ENCODE data around the gene LRRC8E. TPM values are rescaled to one million over a fixed set of nuclear protein-coding genes. Genes with fewer than 3 reads are reported as not detected.

Gene LRRC8E
- total and polyA plus RNA-seq, 8 donors: 2.6 to 6.1 (median 4.7) TPM

GRCh38 chr19:7943444-7944176 lies 55.3 kb downstream of the LRRC8E start, which contains the start of gene TIMM44:
TSS of gene TIMM44 (minus strand) at chr19:7943666. CDS start at chr19:7943651, 15 bp downstream.
- H3K4me1 ChIP-seq: peaks cover 3 to 14% (median 5%) of the 10 kb centered on the region in 3 donors
- no peaks in the 10 kb centered on the region for H3K9me3 ChIP-seq
- no peak for TF ChIP-seq CTCF (IDR thresholded peaks at IDR 0.05)
- intact Hi-C loops (cut with DNase I): no loop called here
- H3K4me3 ChIP-seq: peak within 1 kb of the TSS; percentile 60 to 99 (median 86)
- H3K27ac ChIP-seq: peak within 1 kb of the TSS; percentile 96 to 99 (median 98)
- H3K27me3 ChIP-seq: no peaks in the 10 kb centered on the region
- FAIRE-seq: peak; percentile 99
- peak; percentile 96 to 99 (median 97) for ATAC-seq
- 1% methylated on average over 56 of the region's 56 CpGs for whole genome bisulfite sequencing, 2 donors
- H3K36me3 ChIP-seq: no peaks in the 10 kb centered on the region
- peak; percentile 98 to 100 (median 100) for DNase-seq

GRCh38 chr19:7944177-7944761 lies 56.0 kb downstream of the LRRC8E start:
- peak; percentile 72 to 91 (median 84) for DNase-seq
- Histone ChIP-seq H3K4me1 (peaks cover 3 to 14% (median 5%) of the 10 kb centered on the region in 3 donors), H3K27me3 (no peaks in the 10 kb centered on the region), H3K9me3 (no peaks in the 10 kb centered on the region), H3K36me3 (no peaks in the 10 kb centered on the region), H3K4me3 (peak overlapping the region; percentile 16 to 99 (median 74)), H3K27ac (peak overlapping the region; percentile 96 to 99 (median 98))
- 25 to 26% methylated on average over 18 of the region's 18 CpGs for WGBS, 2 donors
- peak; percentile 5 for FAIRE-seq
- peak; percentile 56 to 79 (median 70) for ATAC-seq
- TF ChIP-seq CTCF (IDR thresholded peaks at IDR 0.05): peak; percentile 63 to 85 (median 77)
- intact Hi-C loops (cut with DNase I): no loop called here

- H3K27me3 ChIP-seq: no peaks in the 10 kb centered on the region
- DNase-seq (no peak), ATAC-seq (no peak), FAIRE-seq (no peak)
- H3K9me3 ChIP-seq: no peaks in the 10 kb centered on the region
- TF ChIP-seq CTCF (IDR thresholded peaks at IDR 0.05): no peak
- WGBS, 2 donors: 91 to 92% methylated on average over 4 of the region's 4 CpGs
- no peak overlapping the region for H3K4me3 ChIP-seq
- H3K27ac ChIP-seq: no peak overlapping the region
- H3K36me3 ChIP-seq: no peaks in the 10 kb centered on the region
- intact Hi-C loops (cut with DNase I): no loop called here
- H3K4me1 ChIP-seq: no peaks in the 10 kb centered on the region
These were observed 59.6 kb downstream of the LRRC8E start for GRCh38 chr19:7947939-7948338.

Other genes with a start within 250 kb of the LRRC8E start
- gene RETN, start 219.5 kb upstream of the LRRC8E start, total RNA-seq: not detected
- gene RETN, start 219.5 kb upstream of the LRRC8E start, polyA plus RNA-seq: 1 to 10 TPM; 2.2 to 5.9 TPM
- gene MCEMP1, start 211.4 kb upstream of the LRRC8E start, total RNA-seq: 1 to 10 TPM in 1 of 6 donors, under 1 TPM in 3, not detected in 2; 0.16 to 1.5 (median 0.67) TPM
- under 1 TPM; 0.19 to 0.28 TPM for gene MCEMP1, start 211.4 kb upstream of the LRRC8E start, polyA plus RNA-seq
- 10 to 100 TPM; 26.7 to 49.8 (median 38.3) TPM for gene TRAPPC5, start 207.7 kb upstream of the LRRC8E start, total RNA-seq
- gene TRAPPC5, start 207.7 kb upstream of the LRRC8E start, polyA plus RNA-seq: 10 to 100 TPM; 53.0 to 89.9 TPM
- gene FCER2, start 186.4 kb upstream of the LRRC8E start, total RNA-seq: under 1 TPM in 2 of 6 donors, not detected in 4; 0.19 to 0.51 TPM
- under 1 TPM in 1 of 2 donors, not detected in 1; 0.08 TPM for gene FCER2, start 186.4 kb upstream of the LRRC8E start, polyA plus RNA-seq
- gene CLEC4G, start 156.4 kb upstream of the LRRC8E start, total RNA-seq: 1 to 10 TPM in 1 of 6 donors, under 1 TPM in 2, not detected in 3; 0.16 to 1.1 (median 0.90) TPM
- under 1 TPM; 0.09 to 0.68 TPM for gene CLEC4G, start 156.4 kb upstream of the LRRC8E start, polyA plus RNA-seq
- 1 to 10 TPM in 3 of 6 donors, under 1 TPM in 3; 0.23 to 7.0 (median 1.5) TPM for gene CD209, start 141.0 kb upstream of the LRRC8E start, total RNA-seq
- under 1 TPM; 0.19 to 0.49 TPM for gene CD209, start 141.0 kb upstream of the LRRC8E start, polyA plus RNA-seq
- not detected for gene CLEC4M, start 125.3 kb upstream of the LRRC8E start, total RNA-seq
- not detected for gene CLEC4M, start 125.3 kb upstream of the LRRC8E start, polyA plus RNA-seq
- gene EVI5L, start 58.3 kb upstream of the LRRC8E start, total RNA-seq: 1 to 10 TPM; 3.0 to 5.2 (median 4.6) TPM
- 1 to 10 TPM; 7.6 to 9.1 TPM for gene EVI5L, start 58.3 kb upstream of the LRRC8E start, polyA plus RNA-seq
- gene PRR36, start 14.1 kb upstream of the LRRC8E start, total RNA-seq: 1 to 10 TPM; 1.6 to 2.1 (median 1.8) TPM
- 1 to 10 TPM; 2.8 to 3.1 TPM for gene PRR36, start 14.1 kb upstream of the LRRC8E start, polyA plus RNA-seq
- 10 to 100 TPM; 13.9 to 21.0 (median 16.1) TPM for gene MAP2K7, start 15.4 kb downstream of the LRRC8E start, total RNA-seq
- gene MAP2K7, start 15.4 kb downstream of the LRRC8E start, polyA plus RNA-seq: 10 to 100 TPM; 21.6 to 45.3 TPM
- gene TGFBR3L, start 26.3 kb downstream of the LRRC8E start, total RNA-seq: 1 to 10 TPM in 1 of 6 donors, under 1 TPM in 4, not detected in 1; 0.16 to 1.1 (median 0.52) TPM
- 1 to 10 TPM in 1 of 2 donors, not detected in 1; 2.2 TPM for gene TGFBR3L, start 26.3 kb downstream of the LRRC8E start, polyA plus RNA-seq
- 10 to 100 TPM in 1 of 6 donors, 1 to 10 TPM in 5; 4.9 to 11.3 (median 6.7) TPM for gene SNAPC2, start 31.8 kb downstream of the LRRC8E start, total RNA-seq
- gene SNAPC2, start 31.8 kb downstream of the LRRC8E start, polyA plus RNA-seq: 10 to 100 TPM; 10.6 to 12.0 TPM
- 1 to 10 TPM in 4 of 6 donors, under 1 TPM in 2; 0.67 to 5.1 (median 1.5) TPM for gene CTXN1, start 37.6 kb downstream of the LRRC8E start, total RNA-seq
- gene CTXN1, start 37.6 kb downstream of the LRRC8E start, polyA plus RNA-seq: 1 to 10 TPM; 1.7 to 2.3 TPM
- gene TIMM44, start 55.2 kb downstream of the LRRC8E start, total RNA-seq: 10 to 100 TPM; 19.8 to 51.4 (median 24.7) TPM
- 10 to 100 TPM; 78.0 to 83.1 TPM for gene TIMM44, start 55.2 kb downstream of the LRRC8E start, polyA plus RNA-seq
- gene ELAVL1, start 117.1 kb downstream of the LRRC8E start, total RNA-seq: 10 to 100 TPM; 17.9 to 38.4 (median 28.7) TPM
- gene ELAVL1, start 117.1 kb downstream of the LRRC8E start, polyA plus RNA-seq: 10 to 100 TPM in 1 of 2 donors, 1 to 10 TPM in 1; 6.6 to 18.2 TPM
- not detected for gene CCL25, start 164.2 kb downstream of the LRRC8E start, total RNA-seq
- gene CCL25, start 164.2 kb downstream of the LRRC8E start, polyA plus RNA-seq: under 1 TPM in 1 of 2 donors, not detected in 1; 0.19 TPM

Data from pancreas (tissue), 10 donors.